ENCODE data around the gene COL19A1.
"Not testable (repeated sequence)": the region's sequence is repeated elsewhere in the genome, so short reads cannot be mapped to it uniquely, and the experiment has no call there.

COL19A1 gene

GRCh38 chr6:69901361-69901760 lies 35.0 kb downstream of the COL19A1 start:
- DNase-seq = no peak

- DNase-seq = no peak
Observed at GRCh38 chr6:69907981-69908498, 41.7 kb downstream of the COL19A1 start.

- no peak for DNase-seq
Observed at GRCh38 chr6:69913361-69913760, 47.0 kb downstream of the COL19A1 start.

GRCh38 chr6:69914015-69914485 lies 47.7 kb downstream of the COL19A1 start:
- DNase-seq = no peak

GRCh38 chr6:69915346-69915745 lies 49.0 kb downstream of the COL19A1 start:
- no peak for DNase-seq

DNA sequence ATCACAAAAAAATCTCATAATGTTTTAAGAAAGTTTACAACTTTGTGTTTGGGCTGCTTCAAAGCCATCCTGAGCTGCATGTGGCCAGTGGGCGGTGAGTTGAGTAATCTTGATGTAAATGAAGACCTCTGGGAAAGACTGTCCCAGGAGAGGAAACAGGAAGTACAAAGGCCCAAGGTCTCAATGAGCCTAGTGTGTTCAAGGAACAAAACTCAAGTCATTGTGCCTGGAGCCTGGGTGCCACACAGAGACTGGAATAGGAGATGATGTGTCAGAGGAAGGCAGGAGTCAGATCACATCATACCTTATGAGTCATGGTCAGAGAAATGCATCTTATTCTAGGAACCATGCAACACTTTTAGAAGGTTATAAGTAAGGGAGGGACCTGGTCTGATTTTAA lies 51.5 kb downstream of the COL19A1 start:
- no peak for DNase-seq

GRCh38 chr6:69918813-69919475 lies 52.6 kb downstream of the COL19A1 start:
- DNase-seq = no peak

GRCh38 chr6:69921066-69921465 lies 54.7 kb downstream of the COL19A1 start:
- not testable (repeated sequence) for DNase-seq

GRCh38 chr6:69921611-69922010 lies 55.3 kb downstream of the COL19A1 start:
- DNase-seq = not testable (repeated sequence)

- no peak for DNase-seq
Observed at GRCh38 chr6:69926745-69927144, 60.4 kb downstream of the COL19A1 start.

DNA sequence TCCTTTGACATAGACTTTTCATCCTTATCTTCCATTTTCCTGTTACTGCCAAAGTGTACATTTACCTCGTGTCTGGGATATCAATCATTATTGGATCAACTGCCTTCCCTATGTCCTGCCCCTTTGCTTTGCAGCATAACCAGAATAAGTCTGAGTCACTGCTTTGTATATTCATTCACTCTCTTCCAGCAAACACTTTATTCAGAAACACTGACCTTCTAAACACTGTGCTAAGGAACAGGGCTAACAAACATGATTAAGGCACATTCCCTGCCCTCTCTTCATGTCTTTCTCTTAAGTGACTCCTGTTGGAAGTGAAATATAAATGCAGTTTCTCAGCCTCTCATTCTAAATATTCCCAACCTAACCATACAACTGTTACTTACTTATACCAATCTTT lies 66.9 kb downstream of the COL19A1 start:
- DNase-seq = no peak

DNA sequence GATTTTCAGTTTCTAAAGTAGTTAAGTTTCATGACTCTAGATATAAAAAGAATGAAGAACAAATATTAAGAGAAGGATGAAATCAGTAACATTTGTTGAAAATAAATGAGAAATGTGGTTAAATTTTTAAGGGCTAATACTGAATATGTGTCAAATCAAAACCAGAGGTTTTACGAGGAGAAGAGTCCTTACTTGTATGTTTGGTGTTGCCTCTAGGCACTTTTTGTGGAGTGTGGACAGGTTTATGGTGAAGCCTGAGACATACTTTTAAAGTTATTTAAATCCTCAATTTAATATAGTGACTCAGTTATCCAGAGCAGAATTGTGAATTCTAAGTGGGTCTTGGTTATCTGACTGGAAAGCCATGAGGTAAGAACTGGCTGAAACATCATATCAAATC lies 68.7 kb downstream of the COL19A1 start:
- DNase-seq = no peak

DNA sequence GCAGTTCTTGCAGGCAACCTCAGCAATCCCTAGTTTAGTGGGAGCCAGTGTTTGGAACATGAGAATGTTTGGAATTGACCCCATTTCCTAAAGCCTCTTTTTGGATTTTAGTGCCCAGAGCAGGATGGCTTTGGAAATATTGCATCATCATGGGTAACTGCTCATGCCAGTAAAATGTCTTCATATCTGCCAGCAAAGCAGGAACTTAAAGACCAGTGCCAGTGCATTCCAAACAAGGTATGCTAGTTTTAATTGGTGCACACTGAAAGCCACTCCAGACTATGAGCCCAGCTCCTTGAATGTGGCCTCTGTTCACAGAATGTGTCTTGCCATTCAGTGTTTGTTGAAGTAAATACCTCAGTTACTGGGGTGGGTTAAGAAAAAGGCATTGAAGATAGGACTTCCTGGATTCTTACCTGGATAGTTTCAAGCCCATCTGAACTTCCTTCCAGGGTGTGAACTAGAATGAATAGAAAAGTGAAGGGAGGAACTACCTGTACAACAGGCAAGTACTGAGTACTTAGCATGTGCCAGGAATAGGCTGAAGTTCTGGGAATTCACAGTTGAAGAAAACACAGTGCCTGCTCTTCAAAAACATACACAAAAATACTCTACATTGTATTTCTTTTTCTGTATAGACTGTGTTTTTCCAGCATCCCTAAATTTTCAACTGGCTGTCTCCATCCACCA lies 70.5 kb downstream of the COL19A1 start:
- DNase-seq = no peak

GRCh38 chr6:69937402-69938136 lies 71.2 kb downstream of the COL19A1 start:
- DNase-seq = no peak

DNA sequence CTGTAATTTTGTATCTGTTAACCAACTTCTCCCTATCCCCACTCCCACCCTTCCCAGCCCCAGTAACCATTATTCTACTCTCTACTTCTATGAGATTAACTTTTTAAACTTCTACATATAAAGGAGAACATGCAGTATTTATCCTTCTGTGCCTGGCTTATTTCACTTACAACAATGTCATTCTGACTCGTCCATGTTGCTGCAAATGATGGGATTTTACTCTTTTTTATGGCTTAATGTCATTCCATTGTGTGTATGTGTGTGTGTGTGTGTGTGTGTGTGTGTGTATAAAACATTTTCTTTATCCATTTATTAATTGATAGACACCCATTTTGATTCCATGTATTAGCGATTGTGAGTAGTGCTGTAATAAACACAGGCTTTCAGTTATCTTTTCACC lies 76.1 kb downstream of the COL19A1 start:
- no peak for DNase-seq

DNA sequence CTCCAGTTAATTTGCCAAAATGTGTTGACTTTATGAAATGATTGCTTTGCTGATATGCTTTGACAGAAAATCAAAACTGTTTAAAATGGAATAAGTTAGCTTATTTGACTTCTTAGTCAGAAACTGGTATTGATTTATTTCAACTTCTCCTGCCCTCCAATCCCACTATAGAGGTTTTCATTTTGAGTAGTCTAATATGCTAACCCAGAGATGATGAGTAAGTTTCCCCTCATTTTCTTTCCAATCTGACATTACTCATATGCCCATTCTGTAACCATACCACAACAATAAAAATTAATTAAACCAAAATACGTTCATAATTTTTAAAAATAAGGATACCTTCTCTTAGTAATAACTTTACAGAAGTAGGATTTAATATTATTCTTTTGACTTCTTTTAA lies 78.8 kb downstream of the COL19A1 start:
- DNase-seq = no peak

DNA sequence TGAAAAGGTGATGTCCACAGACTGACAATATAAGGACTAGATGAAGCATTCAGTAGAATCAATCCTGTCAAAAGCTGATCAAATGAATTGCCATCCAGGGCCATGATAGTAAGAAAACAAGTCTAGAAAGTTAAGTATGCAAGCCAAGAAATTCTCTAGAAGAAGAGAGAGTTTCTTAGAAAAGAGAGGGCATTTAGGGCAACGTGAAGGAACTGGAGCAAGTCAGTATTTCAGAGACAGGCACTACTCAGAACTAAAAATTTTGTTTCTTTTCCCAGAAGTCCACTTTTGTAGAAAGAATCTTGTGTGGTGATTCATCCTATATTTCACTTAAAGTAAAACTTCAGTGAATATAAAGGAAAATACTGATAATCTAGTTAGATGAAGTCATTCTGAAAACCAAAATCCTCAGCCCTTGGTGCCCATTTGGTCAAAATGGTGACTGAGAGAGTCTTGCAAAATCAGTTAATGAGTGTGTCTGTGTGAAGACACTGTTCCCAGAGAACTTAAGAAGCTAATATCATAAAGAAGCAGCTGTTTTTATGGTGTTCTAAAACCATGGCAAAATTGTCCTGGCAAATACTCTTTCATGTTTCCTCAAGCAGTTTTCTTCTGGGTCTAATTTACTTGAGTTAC lies 82.2 kb downstream of the COL19A1 start:
- DNase-seq = no peak

DNA sequence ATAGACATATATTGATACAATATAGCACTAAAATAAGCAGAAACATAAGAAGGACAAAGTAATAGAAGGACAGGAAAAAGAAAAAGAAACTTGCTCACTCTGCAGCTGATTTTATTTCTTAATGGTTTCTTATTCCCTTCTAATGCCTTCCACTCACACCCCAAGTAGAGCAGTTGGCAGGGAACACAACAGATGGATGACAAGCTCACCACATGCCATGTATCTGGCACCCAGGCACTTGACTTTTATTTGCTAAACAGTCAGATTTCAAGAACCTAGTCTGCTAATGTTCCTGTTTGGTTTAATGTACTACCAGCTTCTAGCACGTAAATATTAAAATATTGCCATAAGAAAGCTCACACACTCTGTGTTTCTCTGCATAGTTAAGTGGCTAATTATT lies 87.1 kb downstream of the COL19A1 start:
- no peak for DNase-seq

GRCh38 chr6:69954733-69955132 lies 88.4 kb downstream of the COL19A1 start:
- DNase-seq = no peak

- no peak for DNase-seq
Observed at GRCh38 chr6:69957985-69958559, 91.7 kb downstream of the COL19A1 start.

- no peak for DNase-seq
Observed at GRCh38 chr6:69958978-69959377, 92.6 kb downstream of the COL19A1 start.

GRCh38 chr6:69965974-69966373 lies 99.6 kb downstream of the COL19A1 start:
- not testable (repeated sequence) for DNase-seq

DNA sequence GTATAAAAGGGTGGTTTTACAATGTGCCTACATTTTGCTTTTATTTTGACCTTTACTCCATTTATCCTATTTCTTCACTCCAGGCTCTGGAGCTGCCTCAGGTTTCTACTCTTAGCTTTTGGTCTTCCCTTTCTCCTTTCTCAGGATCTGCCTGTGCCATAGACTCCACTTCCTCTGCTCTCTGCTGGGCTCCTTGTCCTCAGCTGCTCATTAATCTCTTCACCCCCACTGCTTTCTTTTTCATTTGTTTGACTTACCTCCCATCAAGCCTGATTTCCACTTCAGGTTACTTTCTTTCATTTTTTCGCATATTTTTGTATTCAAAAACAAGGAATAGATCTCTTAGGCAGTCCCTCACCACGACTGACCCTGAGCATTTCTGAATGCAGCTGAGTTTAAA lies 106.8 kb downstream of the COL19A1 start:
- no peak for DNase-seq
